GM06990 (cell line): Measurements from ENCODE around the gene MDFI.

Experiments
- DNase-seq: peaks from one replicate; pipeline ENCODE4 v3.0.0-alpha.2; 2011; ENCODE audit not compliant: insufficient read length; ENCODE audit errors: extremely low read depth
- H3K27me3 ChIP-seq: replicated peaks from 2 replicates; pipeline ENCODE4 v1.6.0; 2011; ENCODE audit warnings: low read length; ENCODE audit not compliant: control insufficient read depth, insufficient read depth
- H3K36me3 ChIP-seq: 2 replicates; pipeline ENCODE4 v1.5.1; 2011; ENCODE audit warnings: low read length; ENCODE audit not compliant: control insufficient read depth, insufficient read depth
- H3K4me3 ChIP-seq: replicated peaks from 2 replicates; pipeline ENCODE4 v1.5.1; 2011; ENCODE audit warnings: low read depth, mild to moderate bottlenecking, control low read depth, low read length
- CTCF ChIP-seq: IDR thresholded peaks from 2 replicates; pipeline ENCODE4 v1.5.1; 2011; ENCODE audit warnings: low read length, control low read depth, mild to moderate bottlenecking, inconsistent platforms; ENCODE audit not compliant: insufficient read depth, poor library complexity, severe bottlenecking

The MDFI gene

GRCh38 chr6:41593406-41593805, 44.9 kb upstream of the MDFI start:
- H3K4me3 ChIP-seq: no peak overlapping the region
- peaks cover 36% of the 10 kb centered on the region for H3K36me3 ChIP-seq
- TF ChIP-seq CTCF: no peak
- H3K27me3 ChIP-seq: no peaks in the 10 kb centered on the region
- no peak for DNase-seq

GRCh38 chr6:41593839-41594238, 44.4 kb upstream of the MDFI start:
- H3K27me3 ChIP-seq: no peaks in the 10 kb centered on the region
- TF ChIP-seq CTCF: no peak

GRCh38 chr6:41594326-41594725, 43.9 kb upstream of the MDFI start:
- Histone ChIP-seq H3K4me3 (no peak overlapping the region), H3K36me3 (peaks cover 32% of the 10 kb centered on the region), H3K27me3 (no peaks in the 10 kb centered on the region)
- no peak for DNase-seq
- TF ChIP-seq CTCF: no peak

More at GRCh38 chr6:41593839-41594238, 44.4 kb upstream of the MDFI start:
- DNase-seq: no peak
- Histone ChIP-seq H3K4me3 (no peak overlapping the region), H3K36me3 (peaks cover 35% of the 10 kb centered on the region)

GRCh38 chr6:41594766-41595165, 43.5 kb upstream of the MDFI start:
- DNase-seq: no peak
- Histone ChIP-seq H3K4me3 (no peak overlapping the region), H3K36me3 (peaks cover 32% of the 10 kb centered on the region), H3K27me3 (no peaks in the 10 kb centered on the region)
- TF ChIP-seq CTCF: no peak

- TF ChIP-seq CTCF: no peak
- H3K4me3 ChIP-seq: no peak overlapping the region
- DNase-seq: no peak
- H3K27me3 ChIP-seq: no peaks in the 10 kb centered on the region
- peaks cover 31% of the 10 kb centered on the region for H3K36me3 ChIP-seq
These were observed 43.1 kb upstream of the MDFI start for GRCh38 chr6:41595166-41595565.

GRCh38 chr6:41596096-41596685, 42.1 kb upstream of the MDFI start:
- Histone ChIP-seq H3K27me3 (no peaks in the 10 kb centered on the region), H3K36me3 (peaks cover 26% of the 10 kb centered on the region), H3K4me3 (no peak overlapping the region)
- DNase-seq: no peak
- no peak for TF ChIP-seq CTCF
